GM12865 (cell line): Measurements from ENCODE around the gene CST6.
"Not testable (repeated sequence)": the region's sequence is repeated elsewhere in the genome, so short reads cannot be mapped to it uniquely, and the experiment has no call there.

Experiments
- DNase-seq: peaks from one replicate; pipeline ENCODE4 v3.0.0; 2010; ENCODE audit warnings: low read depth
- H3K4me3 ChIP-seq: 2 replicates; pipeline ENCODE4 v1.5.1; 2011; ENCODE audit warnings: mild to moderate bottlenecking, low read depth, low read length, control low read depth
- TF ChIP-seq, protein P1 (sequence below): IDR thresholded peaks from 2 replicates; pipeline ENCODE4 v1.5.1; 2011; ENCODE audit warnings: low read length, control low read depth, low read depth, inconsistent platforms; ENCODE audit not compliant: insufficient read depth; ENCODE audit errors: missing control alignments

The CST6 gene

DNA sequence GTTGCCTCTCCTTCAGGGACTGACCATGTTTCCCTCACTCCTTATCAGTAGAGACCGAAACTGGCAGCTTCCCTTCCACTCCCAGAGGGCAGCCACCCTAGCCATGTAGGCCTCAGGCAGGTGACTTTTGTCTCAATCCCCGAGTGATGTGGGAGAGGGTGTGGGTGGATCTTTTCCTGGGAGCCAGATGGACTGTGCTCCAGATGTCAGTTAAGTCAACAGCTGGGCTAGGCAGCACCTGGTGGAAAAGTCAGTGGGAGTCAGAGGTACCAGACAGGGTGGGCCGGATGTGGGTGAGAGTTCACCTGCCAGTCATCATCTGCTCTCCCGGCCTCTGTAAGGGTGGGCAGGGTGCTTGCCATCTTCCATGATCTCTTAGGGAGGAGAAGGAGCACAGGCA is 7.6 kb upstream of the CST6 start:
- TF ChIP-seq, protein P1, sequence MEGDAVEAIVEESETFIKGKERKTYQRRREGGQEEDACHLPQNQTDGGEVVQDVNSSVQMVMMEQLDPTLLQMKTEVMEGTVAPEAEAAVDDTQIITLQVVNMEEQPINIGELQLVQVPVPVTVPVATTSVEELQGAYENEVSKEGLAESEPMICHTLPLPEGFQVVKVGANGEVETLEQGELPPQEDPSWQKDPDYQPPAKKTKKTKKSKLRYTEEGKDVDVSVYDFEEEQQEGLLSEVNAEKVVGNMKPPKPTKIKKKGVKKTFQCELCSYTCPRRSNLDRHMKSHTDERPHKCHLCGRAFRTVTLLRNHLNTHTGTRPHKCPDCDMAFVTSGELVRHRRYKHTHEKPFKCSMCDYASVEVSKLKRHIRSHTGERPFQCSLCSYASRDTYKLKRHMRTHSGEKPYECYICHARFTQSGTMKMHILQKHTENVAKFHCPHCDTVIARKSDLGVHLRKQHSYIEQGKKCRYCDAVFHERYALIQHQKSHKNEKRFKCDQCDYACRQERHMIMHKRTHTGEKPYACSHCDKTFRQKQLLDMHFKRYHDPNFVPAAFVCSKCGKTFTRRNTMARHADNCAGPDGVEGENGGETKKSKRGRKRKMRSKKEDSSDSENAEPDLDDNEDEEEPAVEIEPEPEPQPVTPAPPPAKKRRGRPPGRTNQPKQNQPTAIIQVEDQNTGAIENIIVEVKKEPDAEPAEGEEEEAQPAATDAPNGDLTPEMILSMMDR = no peak
- DNase-seq = no peak

DNA sequence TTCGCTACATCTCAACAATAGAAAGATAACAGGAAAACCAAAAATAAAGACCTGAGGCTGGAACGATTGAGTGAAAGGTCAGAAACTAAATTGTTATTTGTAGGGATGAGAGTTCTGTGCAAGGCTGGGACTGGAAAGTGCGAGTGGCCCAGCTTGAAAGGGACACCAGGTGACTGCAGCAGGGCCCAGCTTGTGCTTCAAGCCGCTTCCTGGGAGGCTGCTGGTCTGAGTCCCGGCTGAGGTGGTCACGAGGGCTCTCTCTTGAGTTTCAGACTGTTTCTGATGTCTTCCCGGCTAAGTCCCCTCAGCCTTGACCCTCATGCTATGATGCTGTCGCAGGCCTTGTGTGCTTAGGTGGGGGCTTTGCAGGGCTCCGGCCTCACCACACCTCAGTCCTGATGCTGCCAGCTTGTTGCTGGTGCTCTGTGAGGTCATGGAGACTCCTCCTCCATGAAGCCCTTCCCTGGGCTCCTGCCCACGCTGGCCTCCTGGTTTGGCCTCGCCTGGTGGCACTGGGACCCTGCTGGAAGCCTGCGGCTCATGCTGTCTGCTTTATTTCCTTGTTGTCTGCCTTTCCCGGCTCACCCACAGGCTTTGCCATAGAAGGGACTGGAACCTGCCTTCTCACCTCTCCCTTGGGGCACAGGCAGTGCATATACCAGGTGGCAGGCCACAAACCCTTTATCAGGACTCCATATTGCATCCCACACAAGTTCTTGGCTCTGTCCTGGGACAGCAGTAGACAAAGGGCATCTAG is 5.5 kb upstream of the CST6 start:
- DNase-seq = no peak
- H3K4me3 ChIP-seq = no peak overlapping the region
- TF ChIP-seq, protein P1 = no peak

More for the DNA sequence above, 7.6 kb upstream of the CST6 start:
- no peak overlapping the region for H3K4me3 ChIP-seq

DNA sequence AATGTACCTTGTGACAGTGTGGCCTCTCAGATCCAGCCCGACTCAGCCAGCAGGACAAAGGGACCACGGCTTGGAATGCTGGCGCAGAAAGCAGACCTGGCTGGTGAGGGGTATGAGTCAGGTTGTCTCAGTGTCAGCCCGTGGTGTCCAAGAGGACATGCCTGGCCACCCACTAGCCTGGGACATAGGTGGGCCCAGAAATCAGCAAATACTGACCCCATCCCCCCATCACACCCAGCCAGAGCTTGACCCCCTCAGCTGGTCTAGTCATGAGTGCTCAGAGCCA is 5.0 kb upstream of the CST6 start:
- DNase-seq = no peak
- H3K4me3 ChIP-seq = no peak overlapping the region

DNA sequence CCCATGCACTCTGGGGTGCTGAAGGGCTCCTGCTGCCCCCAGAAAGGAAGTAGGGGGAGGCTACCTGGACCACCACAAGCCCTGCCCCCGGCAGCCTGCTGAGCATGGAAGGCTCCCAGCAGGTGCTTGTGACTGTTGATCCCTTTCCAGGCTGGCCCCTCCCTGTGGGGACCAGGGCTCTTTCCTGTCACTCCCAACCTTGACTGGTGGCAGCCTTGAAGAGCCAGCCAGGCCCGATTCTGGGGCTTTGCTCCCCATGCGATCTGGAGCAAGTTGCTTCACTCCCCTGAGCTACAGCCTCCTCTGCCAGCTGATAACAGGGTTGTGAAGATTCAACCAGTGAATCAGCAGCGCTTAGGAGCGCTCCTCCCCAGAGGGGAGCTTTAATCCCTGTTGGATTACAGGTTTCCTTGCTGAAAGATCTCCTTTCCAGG is 4.6 kb upstream of the CST6 start:
- TF ChIP-seq, protein P1 = no peak
- H3K4me3 ChIP-seq = no peak overlapping the region
- DNase-seq = no peak

More for the DNA sequence above, 5.0 kb upstream of the CST6 start:
- TF ChIP-seq, protein P1 = no peak

DNA sequence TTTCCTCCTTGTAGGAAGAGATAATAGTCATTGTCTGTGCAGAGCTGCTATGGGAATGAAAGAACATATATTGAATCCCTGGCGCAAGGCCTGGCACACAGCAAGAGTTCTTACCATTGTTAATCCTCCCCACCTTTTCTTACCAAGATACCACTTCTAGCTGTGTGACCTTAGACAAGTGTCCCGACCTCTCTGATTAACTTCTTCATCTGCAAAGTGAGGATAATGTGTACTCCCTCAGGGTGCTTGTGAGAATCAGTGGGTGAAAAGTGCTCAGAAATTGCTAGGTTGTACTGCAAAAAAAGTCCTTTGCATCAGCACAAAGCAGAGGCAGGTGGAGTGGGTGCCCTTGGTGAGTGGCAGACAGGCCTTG is 3.7 kb upstream of the CST6 start:
- TF ChIP-seq, protein P1 = no peak
- H3K4me3 ChIP-seq = no peak overlapping the region
- no peak for DNase-seq

DNA sequence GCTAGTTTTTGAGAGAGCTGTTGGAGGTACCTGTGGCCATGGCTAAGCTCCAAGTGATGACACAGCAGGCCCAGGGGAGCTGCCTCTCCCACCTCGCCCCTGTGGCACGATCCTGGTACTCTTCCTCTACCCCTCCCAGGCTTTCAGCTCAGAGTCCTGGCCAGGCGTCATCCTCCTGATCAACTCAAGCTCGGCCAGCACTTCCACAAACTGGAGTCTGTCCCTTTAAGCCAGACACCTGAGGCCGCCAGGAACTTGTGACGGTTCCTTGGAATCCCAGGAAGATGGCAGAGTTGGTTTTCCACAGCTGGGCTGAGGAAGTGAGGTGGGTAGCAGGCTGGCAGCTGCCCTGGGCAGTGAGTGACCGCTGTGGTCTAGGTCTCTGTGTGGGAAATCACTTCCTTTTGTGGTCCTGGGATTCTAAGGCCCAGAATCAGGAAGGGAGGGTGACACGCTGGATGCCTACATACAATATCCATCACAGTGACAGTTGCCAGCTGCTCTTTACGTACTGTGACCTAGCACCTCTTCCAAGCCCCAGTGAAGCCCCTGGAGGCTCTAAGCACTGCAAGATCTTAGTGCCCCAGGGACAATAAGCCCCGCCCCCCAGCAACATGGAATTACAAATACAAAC is 3.2 kb upstream of the CST6 start:
- no peak overlapping the region for H3K4me3 ChIP-seq
- no peak for DNase-seq
- TF ChIP-seq, protein P1 = no peak

DNA sequence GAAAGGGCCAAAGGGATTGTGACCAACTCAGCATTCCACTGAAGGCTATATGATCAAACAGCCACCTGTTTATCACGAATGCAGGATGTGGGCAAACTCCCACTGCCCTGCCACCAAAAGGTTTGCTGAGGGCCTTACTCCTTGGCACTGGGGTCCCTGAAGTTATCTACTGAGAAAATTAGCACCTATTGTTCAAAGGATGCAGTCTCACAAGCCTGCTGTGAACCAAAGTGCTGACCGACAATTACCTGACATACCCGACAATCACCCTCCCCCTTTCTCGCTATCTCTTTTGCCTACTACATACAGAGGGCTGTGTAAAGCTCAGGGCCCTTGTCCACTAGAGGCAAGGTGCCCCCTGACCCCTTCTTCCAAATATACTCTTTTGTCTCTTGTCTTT is 1.8 kb upstream of the CST6 start:
- not testable (repeated sequence) for H3K4me3 ChIP-seq, DNase-seq
